ENCODE data around the gene PLXNA4.
"Not testable (repeated sequence)": the region's sequence is repeated elsewhere in the genome, so short reads cannot be mapped to it uniquely, and the experiment has no call there.

PLXNA4 gene

DNA sequence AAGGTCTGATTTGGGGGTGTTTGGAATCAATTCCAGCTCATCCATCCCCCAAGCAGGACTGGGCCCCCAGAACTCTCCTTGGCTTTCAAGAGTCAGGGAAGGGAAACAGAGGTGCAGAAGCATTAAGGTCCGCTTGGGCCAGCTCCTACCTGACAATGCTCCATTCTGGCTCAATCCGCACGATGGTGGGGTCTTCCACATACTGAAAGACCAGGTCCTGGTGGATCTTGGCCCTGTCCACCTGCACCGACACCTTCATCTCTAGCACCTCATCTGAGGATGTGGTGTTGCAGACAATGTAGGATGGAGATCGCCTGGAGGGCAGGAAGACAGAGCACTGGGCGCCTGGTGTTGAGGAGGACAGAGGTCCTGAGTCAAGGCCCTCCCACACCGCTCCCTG lies 391.1 kb downstream of the PLXNA4 start:
- DNase-seq, result no peak

DNA sequence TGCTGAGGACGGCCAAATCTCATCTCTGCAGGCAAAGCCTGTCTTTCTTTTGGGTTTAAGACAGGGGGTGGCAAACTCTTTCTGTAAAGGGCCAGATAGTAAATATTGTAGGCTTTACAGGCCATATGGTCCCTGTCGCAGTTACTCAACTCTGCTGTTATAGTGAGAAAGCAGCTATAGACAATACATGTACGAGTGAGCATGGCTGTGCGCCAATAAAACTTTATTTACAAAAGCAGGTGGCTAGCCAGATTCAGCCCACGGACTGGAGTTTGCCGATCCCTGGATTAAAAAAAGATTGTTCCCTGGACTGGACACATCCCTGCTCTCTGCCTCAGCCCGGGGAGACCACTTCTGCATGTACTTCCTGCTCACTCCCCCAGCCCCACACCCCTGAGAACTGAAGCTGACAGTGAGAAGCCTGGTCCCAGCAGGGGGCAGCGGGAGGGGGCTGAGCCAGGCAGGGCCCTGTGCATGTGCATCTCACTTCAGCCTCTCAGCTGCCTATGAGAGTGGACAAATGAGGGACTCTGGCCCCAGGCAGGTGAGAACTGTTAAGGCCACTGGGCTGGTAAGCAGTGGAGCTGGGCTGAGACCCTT lies 392.4 kb downstream of the PLXNA4 start:
- DNase-seq, result no peak

DNA sequence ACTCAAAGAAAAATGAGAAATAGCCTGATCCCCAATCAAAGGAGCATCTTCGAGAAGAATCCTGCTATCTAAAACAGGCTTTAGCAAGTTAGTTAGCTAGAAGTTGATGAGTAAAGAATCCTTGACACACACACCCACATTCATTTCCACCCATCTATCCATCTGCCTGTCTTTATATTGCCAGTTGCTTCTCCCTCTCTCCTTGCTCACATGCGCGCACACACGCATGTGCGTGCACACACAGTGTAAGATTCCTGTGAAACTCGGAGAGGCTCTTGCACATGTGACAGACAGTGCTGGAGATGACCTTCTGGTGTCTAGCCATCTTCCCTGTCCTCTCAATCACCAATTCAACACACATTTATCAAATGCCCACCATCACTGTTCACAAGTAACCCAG lies 393.3 kb downstream of the PLXNA4 start:
- DNase-seq, result no peak

DNA sequence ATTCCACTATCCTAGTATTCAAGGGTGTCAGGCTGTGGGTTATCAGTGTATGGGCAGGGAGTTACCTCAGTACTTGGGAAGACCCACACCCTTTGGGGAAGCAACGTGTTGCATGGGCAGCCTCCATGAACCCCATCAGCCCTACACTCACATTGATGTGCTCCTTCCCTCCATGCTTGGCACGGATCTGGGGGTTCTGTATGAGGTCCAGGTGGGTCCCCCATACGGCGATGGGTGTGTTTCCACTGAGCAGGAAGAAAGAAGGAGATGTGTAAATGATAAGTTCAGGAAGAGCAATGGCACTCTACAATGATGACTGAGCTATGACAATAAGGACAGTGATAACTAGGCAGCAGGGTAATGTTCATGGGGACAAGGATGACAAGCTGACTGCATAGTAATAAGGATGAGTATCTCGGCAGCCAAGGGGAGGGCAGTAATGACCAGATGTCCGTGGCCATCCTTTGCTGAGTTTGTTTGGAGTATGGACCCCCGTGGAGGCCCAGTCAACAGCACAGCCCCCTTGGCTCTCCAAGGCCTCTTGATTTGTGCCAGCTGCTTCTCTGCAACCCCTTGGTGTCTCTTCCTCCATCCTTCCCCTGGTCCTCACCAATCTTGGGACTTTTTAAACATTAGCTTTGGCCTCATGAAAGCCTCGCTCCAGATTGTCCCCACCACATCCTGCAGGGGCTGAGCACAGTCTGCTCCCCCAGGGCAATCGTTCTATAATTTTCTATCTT lies 394.2 kb downstream of the PLXNA4 start:
- DNase-seq, result no peak

DNA sequence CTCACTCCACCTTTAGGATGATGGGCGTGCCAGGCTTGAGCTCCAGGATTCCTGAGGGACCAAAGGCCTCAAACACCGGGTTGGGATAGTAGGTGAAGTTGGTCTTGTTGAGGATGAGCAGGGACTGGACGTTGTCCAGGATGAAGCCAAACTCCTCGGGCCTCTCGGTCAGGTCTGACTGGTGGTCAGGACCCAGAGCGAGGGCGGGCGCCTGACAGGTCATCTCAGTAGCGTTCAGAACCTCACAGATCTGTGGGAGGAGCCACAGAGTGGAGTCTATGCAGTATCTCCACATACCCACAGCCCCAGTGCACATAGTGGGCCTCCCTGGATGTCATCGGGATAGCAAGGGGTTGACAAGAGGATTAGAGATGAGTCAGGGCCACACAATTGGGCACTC lies 394.9 kb downstream of the PLXNA4 start:
- no peak for DNase-seq

DNA sequence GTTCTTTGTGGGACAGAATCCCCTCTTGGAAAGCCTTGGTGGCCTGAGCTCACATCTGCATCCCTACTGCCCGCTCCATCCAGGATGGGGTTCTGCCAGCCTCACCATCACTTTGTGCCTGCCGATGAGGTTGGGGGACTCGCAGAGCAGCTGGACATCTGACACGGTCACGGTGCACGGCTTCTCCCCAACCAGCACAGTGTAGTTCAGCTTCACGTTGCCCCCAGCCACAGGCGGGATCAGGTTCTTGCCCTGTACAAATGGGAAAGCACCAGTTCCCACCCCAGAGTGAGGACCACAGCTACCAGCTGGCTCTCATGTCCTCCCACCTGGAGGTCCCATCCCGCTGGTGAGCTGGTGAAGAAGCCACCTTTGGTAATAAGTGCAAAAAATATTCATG lies 395.8 kb downstream of the PLXNA4 start:
- no peak for DNase-seq

DNA sequence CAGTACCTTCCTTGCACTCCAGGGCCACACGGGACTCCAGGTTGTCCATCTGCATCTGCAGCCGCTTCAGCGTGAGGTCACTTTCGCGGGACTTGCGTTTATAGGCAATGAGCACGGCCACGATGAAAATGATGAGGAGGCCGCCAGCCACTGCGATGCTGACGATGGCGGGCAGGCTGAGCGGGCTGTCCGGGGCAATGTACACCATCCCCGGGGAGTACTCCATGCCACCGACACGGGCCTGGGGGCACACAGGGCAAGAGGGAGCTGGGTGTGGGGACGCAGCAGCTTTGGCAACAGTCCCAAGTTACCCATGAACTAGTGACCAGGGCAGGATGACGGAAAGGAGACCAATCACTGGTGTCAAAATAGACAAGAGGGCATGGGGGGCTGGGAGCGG lies 396.6 kb downstream of the PLXNA4 start:
- no peak for DNase-seq

DNA sequence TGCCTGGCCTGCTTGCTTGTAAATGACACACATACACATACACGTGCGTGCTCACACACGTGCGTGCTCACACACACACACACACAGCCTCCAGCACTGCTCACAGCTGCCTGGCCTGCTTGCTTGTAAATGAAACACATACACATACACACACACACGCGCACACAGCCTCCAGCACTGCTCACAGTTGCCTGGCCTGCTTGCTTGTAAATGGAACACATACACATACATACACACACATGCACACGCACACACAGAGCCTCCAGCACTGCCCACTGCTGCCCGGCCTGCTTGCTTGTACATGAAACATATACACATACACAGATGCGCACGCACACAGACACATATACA lies 397.2 kb downstream of the PLXNA4 start:
- DNase-seq, result no peak

DNA sequence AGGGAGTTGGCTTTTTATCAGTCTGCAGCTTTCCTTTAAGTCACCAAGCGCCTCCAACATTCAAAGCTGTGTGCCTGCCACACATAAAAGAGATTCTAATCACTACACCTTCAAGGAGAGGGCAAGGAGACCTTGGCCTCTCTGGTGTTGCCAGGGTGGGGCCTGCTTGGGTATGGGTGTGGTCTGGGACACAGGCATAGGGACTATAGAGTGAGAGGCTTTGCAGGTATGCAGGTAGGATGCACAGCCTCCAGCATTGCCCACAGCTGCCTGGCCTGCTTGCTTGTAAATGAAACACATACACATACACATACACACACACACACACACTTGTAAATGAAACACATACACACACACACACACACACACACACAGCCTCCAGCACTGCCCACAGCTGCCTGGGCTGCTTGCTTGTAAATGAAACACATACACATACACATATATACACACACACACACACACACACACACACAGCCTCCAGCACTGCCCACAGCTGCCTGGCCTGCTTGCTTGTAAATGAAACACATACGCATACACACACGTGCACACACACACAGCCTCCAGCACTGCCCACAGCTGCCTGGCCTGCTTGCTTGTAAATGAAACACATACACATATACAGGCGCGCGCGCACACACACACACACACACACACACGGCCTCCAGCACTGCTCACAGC lies 397.7 kb downstream of the PLXNA4 start:
- not testable (repeated sequence) for DNase-seq

DNA sequence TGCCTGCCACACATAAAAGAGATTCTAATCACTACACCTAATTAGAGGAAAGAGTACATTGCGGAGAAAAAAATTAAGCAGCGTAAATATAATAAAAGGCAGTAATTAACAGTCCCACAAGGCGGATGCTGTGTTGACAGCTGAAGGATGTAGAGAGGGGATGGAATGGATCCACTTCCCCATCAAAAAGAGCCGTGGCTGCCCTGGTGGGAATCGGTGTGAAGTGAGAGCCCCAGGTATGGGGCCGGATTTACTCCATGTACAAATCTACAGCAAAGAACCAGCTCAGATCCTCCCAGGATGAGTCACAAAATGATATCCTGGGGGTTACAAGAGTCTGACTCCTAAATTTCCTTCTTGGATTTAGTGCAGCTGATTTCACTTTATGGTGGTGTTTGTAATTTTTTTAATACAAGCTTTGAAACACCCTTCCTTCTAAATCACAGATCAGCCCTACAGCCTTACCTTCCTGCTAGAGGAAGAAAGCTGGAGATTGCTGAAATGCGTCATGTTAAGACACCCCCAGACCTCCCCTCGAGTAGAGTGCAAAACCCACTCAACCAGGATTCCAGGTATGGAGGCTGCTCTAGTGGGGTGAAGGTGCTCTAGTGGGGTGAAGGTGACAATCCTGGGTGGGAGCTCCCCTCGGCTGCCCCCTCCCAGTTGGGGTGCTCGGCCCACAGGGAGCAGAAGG lies 398.4 kb downstream of the PLXNA4 start:
- no peak for DNase-seq

DNA sequence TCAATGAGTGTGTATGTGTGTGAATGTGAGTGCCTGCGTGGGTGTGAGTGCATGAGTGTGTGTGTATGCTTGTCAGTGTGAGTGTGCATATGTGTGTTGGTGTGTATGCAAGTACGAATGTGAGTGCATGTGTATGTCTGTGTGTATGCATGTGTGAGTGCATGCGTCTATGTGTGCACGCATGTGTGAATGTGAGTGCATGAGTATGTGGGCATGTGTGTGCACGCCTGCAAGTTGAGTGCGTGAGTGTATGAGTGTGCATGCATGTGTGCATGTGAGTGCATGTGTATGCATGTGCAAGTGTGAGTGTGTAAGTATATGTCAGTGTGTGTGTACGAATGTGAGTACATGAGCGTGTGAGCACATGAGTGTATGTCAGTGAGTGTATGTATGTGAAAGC lies 399.6 kb downstream of the PLXNA4 start:
- no peak for DNase-seq

DNA sequence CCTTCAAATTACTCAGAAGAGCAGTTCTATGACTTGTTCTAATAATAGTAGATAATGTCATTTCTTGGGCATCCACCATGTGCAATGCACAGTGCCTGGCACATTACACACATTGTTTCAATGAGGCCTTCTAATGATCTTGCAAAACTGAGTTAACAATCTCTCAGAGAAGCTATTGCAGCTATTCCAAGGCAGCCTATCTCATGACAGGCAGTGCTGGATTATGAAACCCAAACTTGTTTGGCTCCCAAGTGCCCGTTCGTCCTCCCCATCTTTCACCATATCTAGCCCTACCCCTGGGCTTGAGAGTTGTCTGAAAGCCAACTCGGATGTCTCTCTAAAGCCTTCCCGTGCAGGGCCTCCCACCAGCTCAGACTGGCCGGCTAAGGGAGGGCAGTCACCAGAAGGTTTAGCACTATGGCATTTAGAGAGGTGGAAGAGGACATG lies 405.1 kb downstream of the PLXNA4 start:
- no peak for DNase-seq

DNA sequence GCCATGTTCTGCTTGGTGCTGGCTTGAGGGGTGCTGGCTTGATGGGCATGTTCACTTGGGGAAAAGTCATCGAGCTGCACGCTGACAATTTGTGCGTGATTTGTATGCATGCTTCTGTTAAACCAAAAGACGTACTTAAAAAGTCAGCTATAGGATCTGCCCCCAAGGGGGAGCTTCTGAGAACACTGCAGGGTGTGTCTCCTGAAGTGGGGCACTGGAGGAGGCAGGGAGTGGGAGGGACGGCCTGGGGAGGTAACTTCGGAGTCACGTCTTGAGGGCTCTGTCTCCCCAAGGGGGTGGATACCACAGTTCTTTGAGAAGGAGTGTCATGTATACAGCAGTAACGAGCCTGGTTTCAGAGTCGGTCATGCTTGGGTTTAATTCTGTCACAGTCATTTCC lies 406.5 kb downstream of the PLXNA4 start:
- no peak for DNase-seq

DNA sequence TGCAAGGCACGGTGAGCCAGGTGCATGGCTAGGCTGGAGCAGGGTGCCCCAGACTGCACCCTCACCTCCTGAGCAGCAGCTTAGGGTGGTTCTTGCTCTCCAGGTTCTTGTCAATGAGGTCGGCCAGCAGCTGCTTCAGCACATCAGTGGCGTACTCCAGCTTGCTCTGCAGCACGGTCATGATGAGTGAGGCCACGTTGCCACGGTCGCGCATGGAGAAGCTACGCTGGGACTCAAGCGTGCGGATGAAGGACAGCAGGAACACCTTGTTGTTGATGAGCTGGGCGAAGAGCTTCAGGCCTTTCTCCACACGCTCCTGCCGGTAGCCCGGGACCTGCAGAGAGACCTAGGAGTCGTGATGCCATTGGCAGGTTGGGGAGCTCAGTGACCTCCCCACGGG lies 408.0 kb downstream of the PLXNA4 start:
- DNase-seq, result no peak

DNA sequence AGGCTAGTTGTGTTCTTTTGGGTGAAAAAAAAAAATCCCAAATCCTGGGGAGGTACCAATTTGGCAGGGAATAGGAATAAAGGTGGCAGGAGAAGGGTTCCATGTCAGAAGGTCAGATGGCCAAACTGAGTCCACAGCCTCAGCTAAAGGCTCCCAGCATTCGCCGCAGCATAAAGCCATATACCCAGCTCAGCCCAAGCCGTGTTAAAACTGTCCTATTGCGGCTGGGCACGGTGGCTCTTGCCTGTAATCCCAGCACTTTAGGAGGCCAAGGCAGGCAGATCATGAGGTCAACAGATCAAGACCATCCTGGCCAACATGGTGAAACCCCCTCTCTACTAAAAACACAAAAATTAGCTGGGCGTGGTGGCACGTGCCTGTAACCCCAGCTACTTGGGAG lies 410.6 kb downstream of the PLXNA4 start:
- DNase-seq, result not testable (repeated sequence)

DNA sequence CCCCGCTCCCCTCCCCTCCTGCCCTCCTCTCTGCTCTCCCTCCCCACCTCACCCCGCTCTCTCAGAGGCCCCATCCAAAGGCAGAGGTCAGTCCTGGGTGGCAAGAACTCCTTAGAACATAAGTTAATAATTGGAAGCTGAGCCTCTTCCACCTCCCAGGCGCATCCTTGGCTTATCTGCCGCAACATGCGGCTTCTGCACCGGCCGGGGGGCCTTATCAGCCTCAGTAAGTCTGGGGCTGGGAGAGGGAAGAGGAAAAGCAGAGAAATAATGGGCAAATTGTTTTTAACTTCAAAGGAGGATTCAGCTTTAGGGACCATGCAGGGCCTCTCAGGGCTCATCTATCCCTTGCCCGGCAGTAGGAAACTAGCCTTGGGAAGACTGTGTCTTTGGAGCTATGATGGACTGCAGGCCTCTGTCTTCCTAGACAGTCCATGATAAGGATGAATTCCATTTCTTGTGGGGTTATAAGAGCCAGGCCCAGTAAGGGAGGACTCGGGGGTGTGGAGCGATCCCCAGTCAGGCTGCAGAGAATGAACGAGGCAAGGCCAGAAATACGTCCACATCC lies 411.6 kb downstream of the PLXNA4 start:
- DNase-seq, result no peak

DNA sequence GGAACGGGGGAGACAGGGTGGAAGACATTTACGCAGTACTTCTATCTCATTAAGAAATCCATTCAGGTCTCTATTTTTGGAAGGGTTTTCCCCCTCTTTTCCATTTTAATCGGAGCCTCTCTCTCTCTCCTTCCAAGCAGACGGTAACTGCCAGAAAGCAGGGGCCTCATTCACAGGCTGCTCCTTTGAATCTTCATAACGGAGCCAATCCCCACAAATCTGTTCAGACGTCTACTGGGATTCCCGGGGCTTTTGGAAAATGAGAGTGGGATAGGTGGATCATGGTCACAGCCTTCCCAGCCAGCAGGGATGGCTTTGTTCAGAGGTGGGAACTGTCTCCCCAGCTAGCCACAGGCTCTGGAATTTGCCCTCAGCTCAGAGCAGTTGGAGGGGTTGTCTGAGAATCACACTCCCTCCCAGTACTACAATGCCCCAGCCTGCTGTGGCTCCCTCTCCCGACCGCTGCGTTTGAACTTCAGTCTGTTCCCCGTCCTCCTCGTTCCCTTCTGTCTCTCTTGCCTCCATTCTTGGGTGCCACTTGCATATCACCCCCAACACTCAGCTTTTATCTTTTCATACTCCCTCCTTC lies 413.6 kb downstream of the PLXNA4 start:
- DNase-seq, result peak; percentile 54

DNA sequence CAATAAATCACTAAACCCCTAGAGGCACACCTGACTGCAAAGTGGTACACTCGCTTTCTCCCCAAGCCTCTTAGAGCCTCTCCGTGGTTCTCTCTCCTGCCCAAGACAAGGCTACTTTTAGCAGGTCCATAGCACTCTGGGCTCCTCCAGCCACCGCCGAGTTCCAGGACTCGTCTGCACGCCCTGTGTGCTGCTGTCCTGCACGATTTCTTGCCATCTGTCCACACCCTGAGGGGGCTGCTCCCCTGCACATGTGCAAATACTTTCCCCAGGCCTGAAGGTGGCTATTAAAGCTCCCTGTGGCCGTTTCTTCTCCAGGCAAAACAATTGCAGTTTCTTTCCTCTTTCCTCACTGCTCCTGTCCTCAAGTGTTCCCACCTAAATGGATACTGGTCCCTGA lies 414.3 kb downstream of the PLXNA4 start:
- no peak for DNase-seq

DNA sequence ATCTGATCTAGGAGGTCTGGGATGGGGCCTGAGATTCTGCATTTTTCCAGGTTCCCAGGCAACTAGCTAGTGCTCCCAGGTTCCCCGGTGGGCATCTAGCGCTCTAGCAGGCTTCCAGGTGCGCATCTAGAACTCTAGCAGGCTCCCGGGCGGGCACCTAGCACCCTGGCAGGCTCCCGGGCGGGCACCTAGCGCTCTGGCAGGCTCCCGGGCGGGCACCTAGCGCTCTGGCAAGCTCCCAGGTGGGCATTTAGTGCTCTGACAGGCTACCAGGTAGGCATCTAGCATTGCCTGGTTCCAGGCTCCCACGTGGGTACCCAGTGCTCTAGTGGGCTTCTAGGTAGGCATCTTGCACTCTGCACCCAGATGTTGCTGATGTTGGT lies 414.7 kb downstream of the PLXNA4 start:
- no peak for DNase-seq

DNA sequence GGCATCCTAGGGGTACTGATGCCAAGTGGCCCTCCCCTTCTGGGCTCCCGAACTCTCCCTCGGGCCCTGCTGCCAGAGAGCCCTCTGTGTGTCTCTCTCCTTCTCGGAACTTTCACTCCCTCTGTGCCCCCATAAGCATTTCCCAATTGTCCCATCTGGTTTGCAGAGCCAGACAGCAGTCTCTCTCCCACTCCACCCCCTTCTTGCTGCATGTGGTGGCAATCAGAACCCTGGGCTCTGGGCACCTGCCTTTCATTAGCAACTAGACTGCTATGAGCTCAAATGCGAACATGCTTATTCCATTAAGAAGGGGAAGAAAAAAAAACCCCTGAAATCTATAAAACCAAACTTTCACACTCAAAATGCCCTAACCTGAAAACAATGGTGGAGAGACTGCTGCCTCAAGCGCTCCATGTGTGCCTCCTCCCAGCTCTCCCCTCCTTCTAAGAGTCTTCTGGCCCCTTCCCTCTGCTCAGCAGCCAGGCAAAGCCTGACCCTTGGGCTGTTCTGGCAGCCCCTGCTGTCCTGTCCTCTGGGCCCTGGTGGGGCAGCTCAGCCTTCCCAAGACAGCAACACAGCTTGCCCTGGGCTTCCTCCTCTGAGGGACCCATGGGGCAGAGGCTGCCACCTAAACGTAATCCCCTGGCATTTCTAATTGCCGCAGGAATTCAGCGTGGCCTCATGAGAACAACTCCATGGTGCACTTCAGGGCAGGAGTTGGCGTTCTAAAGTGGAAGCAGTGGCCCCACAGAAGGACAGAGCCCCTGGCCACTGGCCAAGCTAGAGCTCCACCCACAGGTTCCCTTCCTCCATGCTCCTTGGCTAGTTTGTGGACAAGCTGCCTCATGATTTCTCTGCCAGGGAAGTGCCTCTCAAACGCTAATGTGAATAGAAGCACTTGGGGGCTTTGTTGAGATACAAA lies 415.4 kb downstream of the PLXNA4 start:
- no peak for DNase-seq

DNA sequence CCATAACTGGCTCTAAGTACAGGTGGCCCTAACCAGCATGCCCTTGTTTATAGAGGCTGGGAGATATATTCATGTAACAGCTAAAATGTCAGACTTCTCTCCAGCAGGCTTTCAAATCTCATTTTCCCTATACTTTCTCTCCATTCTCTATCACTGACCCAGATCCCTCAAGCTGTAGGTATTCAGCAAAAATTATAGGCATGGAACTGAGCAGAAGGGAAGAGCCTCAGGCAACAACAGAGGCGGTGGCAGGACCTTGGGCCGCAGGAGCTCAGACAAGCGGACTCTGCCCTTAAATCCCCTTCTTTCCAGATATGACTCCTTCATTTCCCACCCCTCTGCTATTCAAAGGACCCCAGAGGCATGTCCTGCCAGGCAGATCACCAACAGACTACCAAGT lies 417.4 kb downstream of the PLXNA4 start:
- no peak for DNase-seq

DNA sequence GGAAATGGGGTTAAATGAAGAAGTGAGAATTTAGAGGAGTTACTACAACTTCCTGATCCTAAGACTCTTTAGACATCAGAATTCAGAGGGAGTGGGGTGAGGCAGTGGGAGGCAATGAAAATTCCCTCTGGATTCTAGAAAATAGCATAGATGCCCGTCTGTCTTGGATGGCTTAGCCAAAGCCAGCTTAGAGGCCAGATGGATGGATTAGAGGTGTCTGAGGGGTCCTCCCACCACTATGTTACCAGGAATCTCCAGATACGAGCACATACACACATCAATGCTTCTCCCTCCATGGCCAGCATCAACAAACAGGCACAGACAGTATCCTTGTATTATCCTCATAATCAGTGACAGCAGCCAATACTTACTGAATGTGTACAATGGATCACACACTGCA lies 418.1 kb downstream of the PLXNA4 start:
- no peak for DNase-seq
